ENCODE results near the gene RAMP1.
A peak's percentile ranks its signal among the peaks of the same experiment; 100 is the strongest.

RAMP1 gene

GRCh38 chr2:237917696-237918374, 58.4 kb downstream of the RAMP1 start:
- DNase-seq (ENCODE audit: low read depth), result no peak

GRCh38 chr2:237919593-237919992, 60.2 kb downstream of the RAMP1 start:
- no peak for DNase-seq (ENCODE audit: low read depth)

- DNase-seq (ENCODE audit: low read depth), result peak; percentile 75
These were observed 61.2 kb downstream of the RAMP1 start for GRCh38 chr2:237920673-237921072.

- DNase-seq (ENCODE audit: low read depth), result no peak
These were observed 62.6 kb downstream of the RAMP1 start for GRCh38 chr2:237921967-237922492.

- DNase-seq (ENCODE audit: low read depth), result no peak
These were observed 63.4 kb downstream of the RAMP1 start for GRCh38 chr2:237922641-237923361.

GRCh38 chr2:237923481-237924163, 64.2 kb downstream of the RAMP1 start:
- DNase-seq (ENCODE audit: low read depth), result peak; percentile 68

GRCh38 chr2:237924164-237924534, 64.7 kb downstream of the RAMP1 start:
- DNase-seq (ENCODE audit: low read depth), result no peak

GRCh38 chr2:237927135-237927534, 67.7 kb downstream of the RAMP1 start:
- no peak for DNase-seq (ENCODE audit: low read depth)

- no peak for DNase-seq (ENCODE audit: low read depth)
These were observed 68.6 kb downstream of the RAMP1 start for GRCh38 chr2:237927986-237928385.

- no peak for DNase-seq (ENCODE audit: low read depth)
These were observed 70.6 kb downstream of the RAMP1 start for GRCh38 chr2:237929979-237930378.

GRCh38 chr2:237931205-237931721, 71.8 kb downstream of the RAMP1 start:
- no peak for DNase-seq (ENCODE audit: low read depth)

GRCh38 chr2:237932731-237933131, 73.3 kb downstream of the RAMP1 start:
- DNase-seq (ENCODE audit: low read depth), result peak; percentile 68

GRCh38 chr2:237934186-237934585, 74.8 kb downstream of the RAMP1 start:
- DNase-seq (ENCODE audit: low read depth), result no peak

GRCh38 chr2:237935740-237936452, 76.5 kb downstream of the RAMP1 start:
- DNase-seq (ENCODE audit: low read depth), result no peak

- DNase-seq (ENCODE audit: low read depth), result no peak
These were observed 79.8 kb downstream of the RAMP1 start for GRCh38 chr2:237939251-237939650.

- no peak for DNase-seq (ENCODE audit: low read depth)
These were observed 81.4 kb downstream of the RAMP1 start for GRCh38 chr2:237940828-237941227.

GRCh38 chr2:237941239-237941638, 81.8 kb downstream of the RAMP1 start:
- DNase-seq (ENCODE audit: low read depth), result no peak

GRCh38 chr2:237942513-237942899, 83.1 kb downstream of the RAMP1 start:
- DNase-seq (ENCODE audit: low read depth), result no peak

GRCh38 chr2:237943395-237944094, 84.1 kb downstream of the RAMP1 start:
- DNase-seq (ENCODE audit: low read depth), result no peak

GRCh38 chr2:237944302-237944701, 84.9 kb downstream of the RAMP1 start:
- DNase-seq (ENCODE audit: low read depth), result no peak

GRCh38 chr2:237946423-237946822, 87.0 kb downstream of the RAMP1 start:
- DNase-seq (ENCODE audit: low read depth), result no peak
